HEK293 (cell line): ENCODE results near the gene INTS6L.

Experiments
- CTCF ChIA-PET: fragments of 350-600 bp; formaldehyde crosslinking; extraction: SDS; loops from one replicate; lab custom pipeline; 2021; ENCODE audit warnings: antibody characterized with exemption; lab: Yijun Ruan, JAX
- POLR2A ChIA-PET: fragments of 300-600 bp; formaldehyde crosslinking; extraction: SDS; loops from one replicate; lab custom pipeline; 2020; ENCODE audit warnings: antibody characterized with exemption, inconsistent platforms; lab: Yijun Ruan, JAX
- H3K27ac ChIP-seq: fragments of 200-500 bp; sonication (Bioruptor generic); 2 replicates; pipeline ENCODE4 v1.5.1; 2014; ENCODE audit warnings: low read depth, low read length, control low read depth, inconsistent platforms; ENCODE audit errors: extremely low read depth
- H3K36me3 ChIP-seq, 2 experiments: fragments of 200-500 bp in 1 of 2; sonication (Bioruptor generic) in 1 of 2; 1 replicate in 1 of 2; 2 replicates in 1 of 2; pipeline ENCODE4 v1.5.1; 2014 to 2017; ENCODE audit warnings: inconsistent platforms in 2 of 2, low read length in 2 of 2; ENCODE audit not compliant: control insufficient read depth in 2 of 2, insufficient read depth in 1 of 2
- H3K4me1 ChIP-seq: fragments of 200-500 bp; sonication (Bioruptor generic); 2 replicates; pipeline ENCODE4 v1.5.1; 2014; ENCODE audit warnings: mild to moderate bottlenecking, low read length, inconsistent platforms; ENCODE audit not compliant: control insufficient read depth, insufficient read depth
- H3K4me3 ChIP-seq: 2 replicates; pipeline ENCODE4 v1.5.1; 2011; ENCODE audit warnings: low read depth, mild to moderate bottlenecking, control low read depth, low read length, moderate library complexity
- H3K9me3 ChIP-seq: fragments of 200-500 bp; sonication (Bioruptor generic); 2 replicates; pipeline ENCODE4 v1.5.1; 2014; ENCODE audit warnings: low read depth, low read length, inconsistent platforms; ENCODE audit not compliant: control insufficient read depth, insufficient read depth
- HOXC10 ChIP-seq: sonication (generic); formaldehyde crosslinking; IDR thresholded peaks from 2 replicates; pipeline ENCODE4 v1.8.1; 2023; ENCODE audit warnings: mild to moderate bottlenecking, missing genetic modification reagents
- KLF9 ChIP-seq: fragments of 450-650 bp; formaldehyde crosslinking; IDR thresholded peaks from 2 replicates; pipeline ENCODE4 v1.5.1; 2016; ENCODE audit warnings: missing biosample characterization, missing genetic modification characterization, low read depth
- MYNN ChIP-seq: fragments of 450-650 bp; formaldehyde crosslinking; IDR thresholded peaks from 2 replicates; pipeline ENCODE4 v1.5.1; 2016; ENCODE audit warnings: missing biosample characterization, missing genetic modification characterization, borderline replicate concordance
- PRDM1 ChIP-seq: fragments of 450-650 bp; formaldehyde crosslinking; IDR thresholded peaks from 2 replicates; pipeline ENCODE4; 2016; ENCODE audit warnings: missing biosample characterization, missing genetic modification characterization
- ZBTB1 ChIP-seq: fragments of 450-650 bp; formaldehyde crosslinking; IDR thresholded peaks from 2 replicates; pipeline ENCODE4 v1.5.1; 2016; ENCODE audit warnings: missing biosample characterization, missing genetic modification characterization
- ZBTB20 ChIP-seq: fragments of 450-650 bp; formaldehyde crosslinking; IDR thresholded peaks from 2 replicates; pipeline ENCODE4 v1.5.1; 2016; ENCODE audit warnings: missing biosample characterization, missing genetic modification characterization
- ZNF132 ChIP-seq: fragments of 450-650 bp; formaldehyde crosslinking; IDR thresholded peaks from 2 replicates; pipeline ENCODE4 v1.5.1; 2017; ENCODE audit warnings: missing biosample characterization, missing genetic modification characterization, borderline replicate concordance
- ZNF133 ChIP-seq: fragments of 450-650 bp; formaldehyde crosslinking; IDR thresholded peaks from 2 replicates; pipeline ENCODE4 v1.5.1; 2016; ENCODE audit warnings: missing biosample characterization, missing genetic modification characterization
- ZNF138 ChIP-seq: fragments of 450-650 bp; formaldehyde crosslinking; IDR thresholded peaks from 2 replicates; pipeline ENCODE4 v1.5.1; 2016; ENCODE audit warnings: missing biosample characterization, missing genetic modification characterization, borderline replicate concordance
- ZNF211 ChIP-seq: fragments of 450-650 bp; formaldehyde crosslinking; IDR thresholded peaks from 2 replicates; pipeline ENCODE4 v1.5.1; 2016; ENCODE audit warnings: low read depth, missing biosample characterization, missing genetic modification characterization
- ZNF37A ChIP-seq: fragments of 450-650 bp; IDR thresholded peaks from 2 replicates; pipeline ENCODE4 v1.5.1; 2018; ENCODE audit warnings: missing biosample characterization, missing genetic modification characterization
- ZNF416 ChIP-seq: fragments of 450-650 bp; formaldehyde crosslinking; IDR thresholded peaks from 2 replicates; pipeline ENCODE4 v1.5.1; 2016; ENCODE audit warnings: missing biosample characterization, missing genetic modification characterization
- ZNF513 ChIP-seq: fragments of 450-650 bp; IDR thresholded peaks from 2 replicates; pipeline ENCODE4 v1.5.1; 2018; ENCODE audit warnings: missing biosample characterization, missing genetic modification characterization
- ZNF521 ChIP-seq: fragments of 450-650 bp; formaldehyde crosslinking; IDR thresholded peaks from 2 replicates; pipeline ENCODE4 v1.5.1; 2017; ENCODE audit warnings: missing biosample characterization, mild to moderate bottlenecking, missing genetic modification characterization
- ZNF530 ChIP-seq: fragments of 450-650 bp; formaldehyde crosslinking; IDR thresholded peaks from 2 replicates; pipeline ENCODE4 v1.5.1; 2016; ENCODE audit warnings: low read depth, missing biosample characterization, missing genetic modification characterization
- ZNF555 ChIP-seq: fragments of 450-650 bp; formaldehyde crosslinking; conservative IDR thresholded peaks from 2 replicates; pipeline ENCODE4 v1.5.1; 2017; ENCODE audit warnings: missing biosample characterization, mild to moderate bottlenecking, missing genetic modification characterization, inconsistent platforms
- ZNF585B ChIP-seq: fragments of 450-650 bp; formaldehyde crosslinking; IDR thresholded peaks from 2 replicates; pipeline ENCODE4 v1.5.1; 2016; ENCODE audit warnings: missing biosample characterization, missing genetic modification characterization
- ZNF610 ChIP-seq: fragments of 450-650 bp; formaldehyde crosslinking; IDR thresholded peaks from 2 replicates; pipeline ENCODE4 v1.5.1; 2016; ENCODE audit warnings: missing biosample characterization, missing genetic modification characterization, borderline replicate concordance
- ZNF768 ChIP-seq: fragments of 450-650 bp; formaldehyde crosslinking; IDR thresholded peaks from 2 replicates; pipeline ENCODE4 v1.5.1; 2018; ENCODE audit warnings: missing biosample characterization, mild to moderate bottlenecking, missing genetic modification characterization
- ZNF837 ChIP-seq: fragments of 450-650 bp; formaldehyde crosslinking; IDR thresholded peaks from 2 replicates; pipeline ENCODE4 v1.5.1; 2016; ENCODE audit warnings: missing biosample characterization, missing genetic modification characterization

The INTS6L gene

GRCh38 chrX:135549519-135549918 is 29.1 kb downstream of the INTS6L start:
- Histone ChIP-seq H3K27ac (no peak overlapping the region), H3K4me3 (no peak overlapping the region), H3K9me3 (no peaks in the 10 kb centered on the region), H3K4me1 (no peaks in the 10 kb centered on the region), H3K36me3 (peaks cover 11 to 30% of the 10 kb centered on the region in 2 experiments)
- TF ChIP-seq ZNF37A (tag by site-specific recombination) (no peak), HOXC10 (CRISPR knock-in tag) (no peak), KLF9 (tag by site-specific recombination) (no peak), ZNF585B (tag by site-specific recombination) (no peak), ZNF610 (tag by site-specific recombination) (no peak), ZNF530 (no peak), ZNF132 (tag by site-specific recombination) (no peak), ZNF133 (no peak), ZNF521 (tag by site-specific recombination) (no peak)
- ChIA-PET POLR2A (no interaction called here), CTCF (interaction anchor here (0.9 kb wide), 1 partner anchor 65 kb away, joined by 3 read pairs; no protein-coding TSS in a partner anchor)

DNA sequence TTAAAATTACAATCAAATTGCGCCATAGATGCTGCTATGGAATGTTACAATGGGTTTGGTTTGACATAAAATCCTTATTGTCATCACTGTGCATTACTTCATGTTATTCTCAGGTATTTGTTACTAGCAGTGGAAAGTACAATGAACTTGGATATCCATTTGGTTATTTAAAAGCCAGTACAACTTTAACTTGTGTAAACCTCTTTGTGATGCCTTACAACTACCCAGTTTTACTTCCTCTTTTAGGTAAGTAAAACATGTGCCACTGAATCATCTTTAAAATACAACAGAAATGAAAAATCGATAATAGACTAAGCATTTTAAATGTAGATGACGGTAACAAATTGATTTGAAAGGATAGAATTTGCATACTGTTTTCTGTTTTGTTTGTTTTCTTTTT is 35.6 kb downstream of the INTS6L start:
- no peak for TF ChIP-seq ZNF555 (tag by site-specific recombination)
- no peak for TF ChIP-seq ZNF138 (tag by site-specific recombination)
- no peak for TF ChIP-seq ZNF416 (tag by site-specific recombination)
- TF ChIP-seq ZNF768 (tag by site-specific recombination): no peak
- no peak for TF ChIP-seq ZNF211 (tag by site-specific recombination)
- TF ChIP-seq MYNN (tag by site-specific recombination): no peak
- no peak for TF ChIP-seq ZBTB1
- Histone ChIP-seq H3K36me3 (peaks cover 7 to 19% of the 10 kb centered on the region in 2 experiments), H3K4me1 (no peaks in the 10 kb centered on the region), H3K27ac (no peak overlapping the region), H3K9me3 (no peaks in the 10 kb centered on the region), H3K4me3 (no peak overlapping the region)
- ChIA-PET POLR2A (no interaction called here), CTCF (no interaction called here)

GRCh38 chrX:135557344-135557743 is 36.9 kb downstream of the INTS6L start:
- CTCF ChIA-PET: interaction anchor here (1.1 kb wide), 1 partner anchor 13 kb away, joined by 3 read pairs; no protein-coding TSS in a partner anchor
- Histone ChIP-seq H3K4me1 (no peaks in the 10 kb centered on the region), H3K9me3 (no peaks in the 10 kb centered on the region), H3K27ac (no peak overlapping the region), H3K36me3 (peaks cover 10 to 13% of the 10 kb centered on the region in 2 experiments), H3K4me3 (no peak overlapping the region)
- POLR2A ChIA-PET: no interaction called here
- TF ChIP-seq ZNF837 (tag by site-specific recombination): no peak
- TF ChIP-seq ZNF513: no peak

DNA sequence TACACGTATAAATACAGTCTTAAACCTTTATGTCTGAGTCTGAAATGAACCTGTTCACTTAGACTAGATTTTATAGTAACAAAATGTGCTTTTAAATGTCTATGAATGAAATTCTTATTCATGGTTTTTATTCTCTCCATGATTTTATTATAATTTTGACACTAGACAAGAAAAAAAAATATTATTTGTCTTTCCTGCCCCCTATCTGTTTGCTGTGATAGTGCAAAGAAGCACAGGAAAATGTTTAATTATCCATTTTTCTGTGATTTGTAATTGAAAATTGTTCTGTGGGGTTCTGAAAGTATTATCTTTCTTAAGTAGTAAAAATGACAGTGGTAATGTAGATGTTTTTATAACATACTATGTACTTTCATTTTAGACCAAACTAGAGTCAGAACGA is 52.0 kb downstream of the INTS6L start:
- no peaks in the 10 kb centered on the region for H3K9me3 ChIP-seq
- H3K4me3 ChIP-seq: no peak overlapping the region
- TF ChIP-seq PRDM1 (tag by site-specific recombination): no peak
- no peak for TF ChIP-seq ZBTB20 (tag by site-specific recombination)
- CTCF ChIA-PET: no interaction called here
- H3K27ac ChIP-seq: no peak overlapping the region
- POLR2A ChIA-PET: no interaction called here
- H3K36me3 ChIP-seq: peaks cover 8 to 35% of the 10 kb centered on the region in 2 experiments
- no peaks in the 10 kb centered on the region for H3K4me1 ChIP-seq
